C4-2B (cell line): ENCODE data around the gene CTNNBL1.
"Not testable (repeated sequence)": the region's sequence is repeated elsewhere in the genome, so short reads cannot be mapped to it uniquely, and the experiment has no call there.

Source experiments
- H3K27ac ChIP-seq: fragments of 450-650 bp; 2 replicates; pipeline ENCODE4 v1.5.1; 2017
- ZFX ChIP-seq: fragments of 450-650 bp; IDR thresholded peaks from 2 replicates; pipeline ENCODE4 v1.6.1; 2017
- TF ChIP-seq, protein P1 (sequence below): fragments of 450-650 bp; conservative IDR thresholded peaks from 2 replicates; pipeline ENCODE4 v1.5.1; 2017; ENCODE audit warnings: mild to moderate bottlenecking

The CTNNBL1 gene

GRCh38 chr20:37693242-37693634, 592 bp upstream of the CTNNBL1 start:
- H3K27ac ChIP-seq = no peak overlapping the region
- TF ChIP-seq ZFX = no peak
- TF ChIP-seq, protein P1, sequence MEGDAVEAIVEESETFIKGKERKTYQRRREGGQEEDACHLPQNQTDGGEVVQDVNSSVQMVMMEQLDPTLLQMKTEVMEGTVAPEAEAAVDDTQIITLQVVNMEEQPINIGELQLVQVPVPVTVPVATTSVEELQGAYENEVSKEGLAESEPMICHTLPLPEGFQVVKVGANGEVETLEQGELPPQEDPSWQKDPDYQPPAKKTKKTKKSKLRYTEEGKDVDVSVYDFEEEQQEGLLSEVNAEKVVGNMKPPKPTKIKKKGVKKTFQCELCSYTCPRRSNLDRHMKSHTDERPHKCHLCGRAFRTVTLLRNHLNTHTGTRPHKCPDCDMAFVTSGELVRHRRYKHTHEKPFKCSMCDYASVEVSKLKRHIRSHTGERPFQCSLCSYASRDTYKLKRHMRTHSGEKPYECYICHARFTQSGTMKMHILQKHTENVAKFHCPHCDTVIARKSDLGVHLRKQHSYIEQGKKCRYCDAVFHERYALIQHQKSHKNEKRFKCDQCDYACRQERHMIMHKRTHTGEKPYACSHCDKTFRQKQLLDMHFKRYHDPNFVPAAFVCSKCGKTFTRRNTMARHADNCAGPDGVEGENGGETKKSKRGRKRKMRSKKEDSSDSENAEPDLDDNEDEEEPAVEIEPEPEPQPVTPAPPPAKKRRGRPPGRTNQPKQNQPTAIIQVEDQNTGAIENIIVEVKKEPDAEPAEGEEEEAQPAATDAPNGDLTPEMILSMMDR = no peak

- TF ChIP-seq ZFX = no peak
- TF ChIP-seq, protein P1 = no peak
Measured at GRCh38 chr20:37695684-37696342, 2.0 kb downstream of the CTNNBL1 start.

DNA sequence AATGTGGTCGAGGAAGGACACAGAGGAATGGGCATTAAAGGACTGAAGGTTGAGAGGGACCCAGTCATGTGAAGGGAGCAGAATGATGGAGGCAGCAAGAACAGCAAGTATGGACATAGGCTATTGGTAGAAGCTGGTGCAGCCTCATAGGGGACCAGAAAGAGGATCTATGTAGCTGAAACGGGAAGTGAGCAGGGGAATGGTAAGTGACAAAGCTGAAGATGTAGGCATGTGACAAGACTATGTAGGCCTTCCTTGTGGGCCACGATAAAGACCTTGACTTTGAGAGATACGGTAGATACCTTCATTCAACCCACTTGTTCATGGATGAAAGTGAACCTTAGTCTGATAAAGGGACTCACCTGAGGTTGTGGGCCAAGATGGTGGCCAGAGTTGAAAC, 3.5 kb downstream of the CTNNBL1 start:
- TF ChIP-seq ZFX = no peak
- TF ChIP-seq, protein P1 = no peak
- H3K27ac ChIP-seq = no peak overlapping the region

More at GRCh38 chr20:37695684-37696342, 2.0 kb downstream of the CTNNBL1 start:
- H3K27ac ChIP-seq = no peak overlapping the region

DNA sequence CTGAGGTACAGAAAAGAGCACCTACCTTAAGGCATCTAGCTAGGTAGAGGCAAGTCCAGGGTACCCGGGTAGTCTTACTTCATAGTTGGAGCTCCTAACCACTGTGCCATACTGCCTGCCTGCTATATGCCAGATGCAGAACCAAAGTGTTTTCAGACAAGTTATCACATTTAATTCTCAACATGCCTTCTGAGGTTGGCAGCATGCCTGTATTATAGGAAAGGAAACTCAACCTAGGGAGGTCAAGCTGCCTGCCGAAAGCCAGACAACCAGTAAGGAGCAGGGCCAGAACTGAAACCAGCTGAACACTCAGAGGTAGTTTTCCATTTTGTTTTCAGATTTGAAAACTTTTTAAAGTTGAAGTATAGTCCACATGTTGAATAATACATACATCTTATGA, 5.4 kb downstream of the CTNNBL1 start:
- no peak overlapping the region for H3K27ac ChIP-seq
- TF ChIP-seq ZFX = no peak
- TF ChIP-seq, protein P1 = no peak

- H3K27ac ChIP-seq = no peak overlapping the region
- TF ChIP-seq, protein P1 = no peak
- no peak for TF ChIP-seq ZFX
Measured at GRCh38 chr20:37700301-37700700, 6.5 kb downstream of the CTNNBL1 start.

DNA sequence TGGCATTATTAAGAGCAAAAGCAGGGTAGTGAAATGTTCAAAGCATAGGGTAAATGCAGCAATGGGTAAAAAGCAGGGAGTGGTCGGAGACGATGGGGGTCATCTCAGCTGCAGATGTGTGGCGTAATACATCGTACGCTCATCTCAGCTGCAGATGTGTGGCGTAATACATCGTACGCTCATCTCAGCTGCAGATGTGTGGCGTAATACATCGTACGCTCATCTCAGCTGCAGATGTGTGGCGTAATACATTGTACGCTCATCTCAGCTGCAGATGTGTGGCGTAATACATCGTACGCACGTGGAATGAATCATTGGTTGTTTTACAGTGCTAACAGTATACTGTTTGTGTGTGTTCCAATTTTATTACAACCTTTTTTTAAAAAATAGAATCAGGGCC, 7.8 kb downstream of the CTNNBL1 start:
- not testable (repeated sequence) for H3K27ac ChIP-seq

DNA sequence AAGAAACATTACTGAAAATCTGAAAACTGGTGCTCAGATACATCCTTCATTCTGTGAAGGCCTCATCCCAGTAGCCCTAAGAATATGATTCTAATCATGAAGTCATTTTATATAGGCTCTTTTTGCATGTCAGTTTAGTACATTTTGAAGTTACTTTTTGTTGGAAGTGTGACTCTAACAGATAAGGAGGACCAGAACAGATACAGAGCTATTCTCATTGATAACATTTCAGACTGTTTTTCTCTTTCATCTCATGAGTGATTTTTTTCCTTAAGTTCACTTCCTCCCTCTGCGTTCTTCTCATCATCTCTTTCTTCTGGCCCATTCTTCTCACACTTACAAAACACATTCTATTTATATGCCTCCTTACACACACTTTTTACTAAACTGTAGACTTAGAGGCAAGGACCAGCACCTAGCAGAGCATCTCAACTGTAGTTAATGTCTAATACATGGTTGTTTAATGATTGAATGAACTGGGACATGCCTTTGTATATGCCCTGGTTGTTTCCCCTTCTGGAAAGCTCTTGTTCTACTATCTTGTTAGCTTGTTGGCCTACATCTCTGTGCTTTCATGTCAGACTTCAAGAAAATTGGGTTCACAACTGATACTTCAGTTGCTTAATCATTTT, 8.7 kb downstream of the CTNNBL1 start:
- no peak overlapping the region for H3K27ac ChIP-seq
- TF ChIP-seq, protein P1 = no peak
- no peak for TF ChIP-seq ZFX
